ENCODE data around the gene NMD3. TPM values are rescaled to one million over a fixed set of nuclear protein-coding genes. Genes with fewer than 3 reads are reported as not detected.

Gene NMD3
- total RNA-seq, 1 experiment from 2014 or later: 89.4 TPM

- no peak overlapping the region for H3K27ac ChIP-seq
- H3K27me3 ChIP-seq (replicated peaks): no peaks in the 10 kb centered on the region
- H3K4me3 ChIP-seq: no peak overlapping the region
- H3K9me3 ChIP-seq (replicated peaks): no peaks in the 10 kb centered on the region
- H3K36me3 ChIP-seq: no peaks in the 10 kb centered on the region
- DNase-seq (ENCODE audit: low read depth in 1 of 2, low spot score in 2 of 2): no peak
- H3K4me1 ChIP-seq (replicated peaks): peaks cover 6% of the 10 kb centered on the region
Observed at GRCh38 chr3:161213644-161214043, 7.5 kb upstream of the NMD3 start.

- no peaks in the 10 kb centered on the region for H3K9me3 ChIP-seq (replicated peaks)
- no peak overlapping the region for H3K27ac ChIP-seq
- H3K27me3 ChIP-seq (replicated peaks): no peaks in the 10 kb centered on the region
- no peak overlapping the region for H3K4me3 ChIP-seq
- no peak for DNase-seq (ENCODE audit: low read depth in 1 of 2, low spot score in 2 of 2)
- H3K4me1 ChIP-seq (replicated peaks): peaks cover 6% of the 10 kb centered on the region
- no peaks in the 10 kb centered on the region for H3K36me3 ChIP-seq
Observed at GRCh38 chr3:161215185-161215584, 5.9 kb upstream of the NMD3 start.

GRCh38 chr3:161217496-161217895 lies 3.6 kb upstream of the NMD3 start:
- H3K4me1 ChIP-seq (replicated peaks): peaks cover 6% of the 10 kb centered on the region
- H3K36me3 ChIP-seq: peaks cover 6% of the 10 kb centered on the region; the same call in 1 of the 2 replicates
- H3K4me3 ChIP-seq: no peak overlapping the region
- no peak overlapping the region for H3K27ac ChIP-seq
- H3K9me3 ChIP-seq (replicated peaks): no peaks in the 10 kb centered on the region
- DNase-seq (ENCODE audit: low read depth in 1 of 2, low spot score in 2 of 2): peak; percentile 28 to 49
- no peaks in the 10 kb centered on the region for H3K27me3 ChIP-seq (replicated peaks)

- Histone ChIP-seq H3K36me3 (peaks cover 18% of the 10 kb centered on the region), H3K9me3 (replicated peaks) (no peaks in the 10 kb centered on the region)
Observed at GRCh38 chr3:161219495-161219894, 1.6 kb upstream of the NMD3 start.

GRCh38 chr3:161221806-161222600 lies 892 bp downstream of the NMD3 start:
- Histone ChIP-seq H3K4me1 (replicated peaks) (peaks cover 13% of the 10 kb centered on the region), H3K4me3 (peak overlapping the region; percentile 86), H3K27me3 (replicated peaks) (no peaks in the 10 kb centered on the region), H3K36me3 (peaks cover 44% of the 10 kb centered on the region), H3K9me3 (replicated peaks) (no peaks in the 10 kb centered on the region), H3K27ac (peak overlapping the region; percentile 90)
- DNase-seq (ENCODE audit: low read depth in 1 of 2, low spot score in 2 of 2): no peak

More at GRCh38 chr3:161219495-161219894, 1.6 kb upstream of the NMD3 start:
- no peak for DNase-seq (ENCODE audit: low read depth in 1 of 2, low spot score in 2 of 2)
- H3K4me3 ChIP-seq: no peak overlapping the region
- peaks cover 13% of the 10 kb centered on the region for H3K4me1 ChIP-seq (replicated peaks)
- no peaks in the 10 kb centered on the region for H3K27me3 ChIP-seq (replicated peaks)
- no peak overlapping the region for H3K27ac ChIP-seq

GRCh38 chr3:161222662-161223061 lies 1.6 kb downstream of the NMD3 start:
- DNase-seq (ENCODE audit: low read depth in 1 of 2, low spot score in 2 of 2): peak in 1 of 2 experiments; percentile 9
- peak overlapping the region; percentile 86 for H3K4me3 ChIP-seq
- peaks cover 8% of the 10 kb centered on the region for H3K4me1 ChIP-seq (replicated peaks)
- no peak overlapping the region for H3K27ac ChIP-seq
- no peaks in the 10 kb centered on the region for H3K9me3 ChIP-seq (replicated peaks)
- no peaks in the 10 kb centered on the region for H3K27me3 ChIP-seq (replicated peaks)
- H3K36me3 ChIP-seq: peaks cover 48% of the 10 kb centered on the region

- Histone ChIP-seq H3K27me3 (replicated peaks) (no peaks in the 10 kb centered on the region), H3K36me3 (peaks cover 70% of the 10 kb centered on the region), H3K27ac (no peak overlapping the region), H3K9me3 (replicated peaks) (no peaks in the 10 kb centered on the region), H3K4me3 (no peak overlapping the region), H3K4me1 (replicated peaks) (peaks cover 7% of the 10 kb centered on the region)
- no peak for DNase-seq (ENCODE audit: low read depth in 1 of 2, low spot score in 2 of 2)
Observed at GRCh38 chr3:161224786-161225185, 3.7 kb downstream of the NMD3 start.

- H3K36me3 ChIP-seq: peaks cover 88% of the 10 kb centered on the region
- no peaks in the 10 kb centered on the region for H3K4me1 ChIP-seq (replicated peaks)
- DNase-seq (ENCODE audit: low read depth in 1 of 2, low spot score in 2 of 2): no peak
- H3K27me3 ChIP-seq (replicated peaks): no peaks in the 10 kb centered on the region
- H3K4me3 ChIP-seq: no peak overlapping the region
- H3K27ac ChIP-seq: no peak overlapping the region
- H3K9me3 ChIP-seq (replicated peaks): no peaks in the 10 kb centered on the region
Observed at GRCh38 chr3:161230621-161231171, 9.6 kb downstream of the NMD3 start.

GRCh38 chr3:161231861-161232260 lies 10.8 kb downstream of the NMD3 start:
- no peaks in the 10 kb centered on the region for H3K4me1 ChIP-seq (replicated peaks)
- H3K4me3 ChIP-seq: no peak overlapping the region
- no peaks in the 10 kb centered on the region for H3K9me3 ChIP-seq (replicated peaks)
- DNase-seq (ENCODE audit: low read depth in 1 of 2, low spot score in 2 of 2): no peak
- H3K27ac ChIP-seq: no peak overlapping the region
- H3K27me3 ChIP-seq (replicated peaks): no peaks in the 10 kb centered on the region
- H3K36me3 ChIP-seq: peaks cover 86% of the 10 kb centered on the region

GRCh38 chr3:161233557-161233956 lies 12.4 kb downstream of the NMD3 start:
- Histone ChIP-seq H3K4me3 (no peak overlapping the region), H3K36me3 (peaks cover 86% of the 10 kb centered on the region), H3K27ac (no peak overlapping the region), H3K4me1 (replicated peaks) (no peaks in the 10 kb centered on the region), H3K27me3 (replicated peaks) (no peaks in the 10 kb centered on the region), H3K9me3 (replicated peaks) (no peaks in the 10 kb centered on the region)
- DNase-seq (ENCODE audit: low read depth in 1 of 2, low spot score in 2 of 2): no peak

- Histone ChIP-seq H3K36me3 (peaks cover 81% of the 10 kb centered on the region), H3K27me3 (replicated peaks) (peaks cover 3% of the 10 kb centered on the region; the same call in 1 of the 2 replicates), H3K9me3 (replicated peaks) (no peaks in the 10 kb centered on the region), H3K4me3 (no peak overlapping the region), H3K27ac (no peak overlapping the region), H3K4me1 (replicated peaks) (no peaks in the 10 kb centered on the region)
- no peak for DNase-seq (ENCODE audit: low read depth in 1 of 2, low spot score in 2 of 2)
Observed at GRCh38 chr3:161236240-161236639, 15.1 kb downstream of the NMD3 start.

GRCh38 chr3:161239700-161240099 lies 18.6 kb downstream of the NMD3 start:
- Histone ChIP-seq H3K27ac (no peak overlapping the region), H3K4me3 (no peak overlapping the region), H3K4me1 (replicated peaks) (no peaks in the 10 kb centered on the region), H3K27me3 (replicated peaks) (peaks cover 3% of the 10 kb centered on the region; the same call in 1 of the 2 replicates), H3K36me3 (peaks cover 88% of the 10 kb centered on the region), H3K9me3 (replicated peaks) (no peaks in the 10 kb centered on the region)
- no peak for DNase-seq (ENCODE audit: low read depth in 1 of 2, low spot score in 2 of 2)

- H3K4me3 ChIP-seq: no peak overlapping the region
- DNase-seq (ENCODE audit: low read depth in 1 of 2, low spot score in 2 of 2): no peak
- peaks cover 3% of the 10 kb centered on the region; the same call in 1 of the 2 replicates for H3K27me3 ChIP-seq (replicated peaks)
- no peaks in the 10 kb centered on the region for H3K9me3 ChIP-seq (replicated peaks)
- H3K4me1 ChIP-seq (replicated peaks): no peaks in the 10 kb centered on the region
- H3K36me3 ChIP-seq: peaks cover 83% of the 10 kb centered on the region
- H3K27ac ChIP-seq: no peak overlapping the region
Observed at GRCh38 chr3:161244538-161244937, 23.4 kb downstream of the NMD3 start.

- DNase-seq (ENCODE audit: low read depth in 1 of 2, low spot score in 2 of 2): no peak
- Histone ChIP-seq H3K27me3 (replicated peaks) (no peaks in the 10 kb centered on the region), H3K36me3 (peaks cover 82% of the 10 kb centered on the region), H3K4me1 (replicated peaks) (no peaks in the 10 kb centered on the region), H3K27ac (no peak overlapping the region), H3K4me3 (no peak overlapping the region), H3K9me3 (replicated peaks) (no peaks in the 10 kb centered on the region)
Observed at GRCh38 chr3:161247049-161247448, 25.9 kb downstream of the NMD3 start.
